ENCODE measurements around the gene IRF2BP1.

- TF ChIP-seq EZH2 (IDR thresholded peaks at IDR 0.05), result no peak
- no peak for TF ChIP-seq POLR2AphosphoS5 (IDR thresholded peaks at IDR 0.05; ENCODE audit: borderline replicate concordance, low read depth, low read length)
- TF ChIP-seq FOXP2 (optimal IDR thresholded peaks at IDR 0.05; ENCODE audit: control extremely low read depth, extremely low read length, insufficient read depth), result no peak
Observed at GRCh38 chr19:45918721-45919120, 32.8 kb upstream of the IRF2BP1 start.
